A549 treated with DMSO at 1 μM for 4 hours (cell line): ENCODE measurements around the gene TMEM233. TPM values are rescaled to one million over a fixed set of nuclear protein-coding genes. Genes with fewer than 3 reads are reported as not detected.

ENCODE experiments used
- total RNA-seq: library from RNA; stranded (reverse); fragments of 200-300 nt; extraction: Qiagen RNA extraction; gene quantifications from 5 replicates; pipeline ENCODE4 v1.2.3, GENCODE V29; 2022; ENCODE audit warnings: low read depth

Gene TMEM233
- total RNA-seq: 0.02 to 0.14 TPM (median 0.11 TPM) in 5 replicates

GRCh38 chr12:119593578-119594398 is at the start of gene TMEM233:
TSS of gene TMEM233 (plus strand) at chr12:119593774. CDS start at chr12:119593849, 75 bp downstream.

GRCh38 chr12:119667577-119668323 is 74.2 kb downstream of the TMEM233 start, which contains the start of gene PRKAB1:
TSS of gene PRKAB1 (plus strand) at chr12:119668133. CDS start at chr12:119668245, 112 bp downstream.

Other genes with a start within 250 kb of the TMEM233 start
- gene PRKAB1, start 74.4 kb downstream of the TMEM233 start, total RNA-seq: 33.0 to 35.9 TPM (median 34.9 TPM) in 5 replicates